GM12801 (cell line): ENCODE data around the gene ABLIM2.

Experiments
- CTCF ChIP-seq: IDR thresholded peaks from one replicate; pipeline ENCODE4 v1.5.1; 2011; ENCODE audit warnings: control low read depth; ENCODE audit not compliant: insufficient read length; ENCODE audit errors: extremely low read depth

Gene ABLIM2

GRCh38 chr4:8053688-8054449, 104.7 kb downstream of the ABLIM2 start:
- no peak for TF ChIP-seq CTCF

GRCh38 chr4:8052160-8052691, 106.4 kb downstream of the ABLIM2 start:
- no peak for TF ChIP-seq CTCF

- TF ChIP-seq CTCF: no peak
Observed at GRCh38 chr4:8051644-8052043, 107.0 kb downstream of the ABLIM2 start.

GRCh38 chr4:8050555-8051206, 107.9 kb downstream of the ABLIM2 start:
- TF ChIP-seq CTCF: no peak

GRCh38 chr4:8050180-8050554, 108.4 kb downstream of the ABLIM2 start:
- TF ChIP-seq CTCF: no peak

- TF ChIP-seq CTCF: no peak
Observed at GRCh38 chr4:8048856-8049676, 109.5 kb downstream of the ABLIM2 start.

GRCh38 chr4:8047837-8048678, 110.6 kb downstream of the ABLIM2 start:
- no peak for TF ChIP-seq CTCF
